Pulmonary artery endothelial cell (primary cell): Measurements from ENCODE around the gene BCR. TPM values are rescaled to one million over a fixed set of nuclear protein-coding genes. Genes with fewer than 3 reads are reported as not detected.
"Not testable (repeated sequence)": the region's sequence is repeated elsewhere in the genome, so short reads cannot be mapped to it uniquely, and the experiment has no call there.

Experiments used
- DNase-seq: peaks from one replicate; pipeline ENCODE4 v3.0.0-alpha.2; 2011; ENCODE audit warnings: low read depth, low spot score
- total RNA-seq: library from RNA; depleted of rRNA; stranded (reverse); fragments of >200 nt; gene quantifications from 2 replicates; pipeline ENCODE4 v1.2.3, GENCODE V29; 2014

BCR gene
- total RNA-seq, 1 donor from 2014 or later = 131 TPM

DNA sequence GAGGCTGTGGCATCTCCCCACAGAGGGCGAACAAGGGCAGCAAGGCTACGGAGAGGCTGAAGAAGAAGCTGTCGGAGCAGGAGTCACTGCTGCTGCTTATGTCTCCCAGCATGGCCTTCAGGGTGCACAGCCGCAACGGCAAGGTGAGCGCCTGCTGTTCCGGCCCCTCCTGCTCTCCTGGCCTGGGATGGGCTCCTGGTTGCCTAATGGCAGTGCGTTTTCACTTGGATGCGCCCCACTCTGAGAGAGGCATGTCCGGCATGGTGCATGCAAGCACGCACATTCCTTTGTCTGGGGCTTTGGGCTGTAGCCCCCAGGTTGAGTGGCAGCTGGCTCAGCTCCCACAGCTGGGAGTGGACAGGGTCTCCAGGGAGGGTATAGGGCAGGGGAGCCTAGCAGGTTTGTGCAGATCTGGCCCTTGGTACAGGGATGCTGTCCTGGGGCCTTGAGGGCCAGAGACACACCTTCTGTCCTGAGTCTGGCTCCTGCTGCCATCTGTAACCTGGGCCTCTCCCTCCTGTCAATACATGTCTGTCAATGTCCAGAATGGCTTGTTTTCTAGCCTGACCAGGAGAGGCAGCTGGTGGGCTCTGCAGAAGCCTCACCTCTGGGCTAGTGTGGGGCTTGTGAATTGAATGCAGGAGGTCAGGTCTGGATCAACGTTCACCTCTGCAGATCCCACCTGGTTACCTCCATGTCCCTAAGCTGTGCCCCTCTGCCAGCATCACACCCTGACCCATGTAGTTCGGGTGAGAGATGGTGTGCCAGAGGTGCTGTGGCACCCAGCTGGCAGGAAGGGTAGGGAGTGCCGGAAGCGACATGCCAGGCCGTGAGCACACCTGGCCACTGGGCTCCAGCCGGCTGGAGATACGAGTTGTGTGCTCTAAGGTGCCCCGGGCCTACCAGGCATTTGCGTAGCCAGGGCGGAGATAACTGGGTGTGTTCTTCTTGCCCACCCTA is 107.1 kb downstream of the BCR start:
- DNase-seq = no peak

DNA sequence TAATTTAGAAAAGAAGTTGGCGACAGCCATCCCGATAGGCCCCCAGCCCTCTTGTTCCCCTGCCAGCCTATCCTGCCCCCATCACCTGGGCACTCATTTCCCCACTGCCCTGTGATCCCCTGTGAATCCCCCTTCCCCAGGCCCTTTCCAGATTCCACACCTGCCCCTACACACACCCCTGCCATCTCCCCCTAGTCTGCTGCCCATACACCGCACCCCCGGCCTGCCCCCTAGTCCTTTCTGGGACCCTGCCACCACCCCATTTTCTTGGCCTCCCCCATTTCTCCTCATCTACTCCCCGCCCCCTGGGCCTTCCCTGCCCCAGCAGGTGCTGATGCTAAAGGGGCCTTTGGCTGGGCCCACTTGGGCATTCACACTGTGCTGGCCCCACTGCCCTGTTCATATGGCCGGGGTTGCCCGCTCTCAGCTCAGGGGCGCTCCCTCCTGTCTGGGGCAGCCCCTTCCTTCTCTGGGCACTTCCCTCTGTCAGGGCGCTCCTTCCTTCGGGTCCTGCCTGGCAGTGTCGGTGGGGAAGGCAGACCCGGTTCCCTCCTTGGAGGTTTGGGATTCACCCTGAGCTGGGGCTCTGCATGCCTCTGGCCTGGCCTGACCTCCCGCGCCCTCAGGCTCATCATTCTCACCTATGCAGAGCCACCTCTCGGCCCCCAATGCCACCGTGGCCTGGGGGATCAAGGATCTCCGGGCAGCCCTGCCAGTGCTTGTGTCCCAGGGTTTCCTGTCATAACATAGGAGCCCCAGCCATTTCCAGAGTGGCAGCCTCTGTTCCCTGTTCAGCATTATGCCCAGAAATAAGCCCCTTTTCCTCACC is 108.2 kb downstream of the BCR start:
- DNase-seq = no peak

- DNase-seq = no peak
Observed at GRCh38 chr22:23289130-23289503, 108.8 kb downstream of the BCR start.

DNA sequence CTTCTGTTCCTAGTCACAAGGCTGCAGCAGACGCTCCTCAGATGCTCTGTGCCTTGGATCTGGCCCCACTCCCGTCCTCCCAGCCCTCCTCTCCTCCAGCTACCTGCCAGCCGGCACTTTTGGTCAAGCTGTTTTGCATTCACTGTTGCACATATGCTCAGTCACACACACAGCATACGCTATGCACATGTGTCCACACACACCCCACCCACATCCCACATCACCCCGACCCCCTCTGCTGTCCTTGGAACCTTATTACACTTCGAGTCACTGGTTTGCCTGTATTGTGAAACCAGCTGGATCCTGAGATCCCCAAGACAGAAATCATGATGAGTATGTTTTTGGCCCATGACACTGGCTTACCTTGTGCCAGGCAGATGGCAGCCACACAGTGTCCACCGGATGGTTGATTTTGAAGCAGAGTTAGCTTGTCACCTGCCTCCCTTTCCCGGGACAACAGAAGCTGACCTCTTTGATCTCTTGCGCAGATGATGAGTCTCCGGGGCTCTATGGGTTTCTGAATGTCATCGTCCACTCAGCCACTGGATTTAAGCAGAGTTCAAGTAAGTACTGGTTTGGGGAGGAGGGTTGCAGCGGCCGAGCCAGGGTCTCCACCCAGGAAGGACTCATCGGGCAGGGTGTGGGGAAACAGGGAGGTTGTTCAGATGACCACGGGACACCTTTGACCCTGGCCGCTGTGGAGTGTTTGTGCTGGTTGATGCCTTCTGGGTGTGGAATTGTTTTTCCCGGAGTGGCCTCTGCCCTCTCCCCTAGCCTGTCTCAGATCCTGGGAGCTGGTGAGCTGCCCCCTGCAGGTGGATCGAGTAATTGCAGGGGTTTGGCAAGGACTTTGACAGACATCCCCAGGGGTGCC is 109.8 kb downstream of the BCR start:
- DNase-seq = no peak

DNA sequence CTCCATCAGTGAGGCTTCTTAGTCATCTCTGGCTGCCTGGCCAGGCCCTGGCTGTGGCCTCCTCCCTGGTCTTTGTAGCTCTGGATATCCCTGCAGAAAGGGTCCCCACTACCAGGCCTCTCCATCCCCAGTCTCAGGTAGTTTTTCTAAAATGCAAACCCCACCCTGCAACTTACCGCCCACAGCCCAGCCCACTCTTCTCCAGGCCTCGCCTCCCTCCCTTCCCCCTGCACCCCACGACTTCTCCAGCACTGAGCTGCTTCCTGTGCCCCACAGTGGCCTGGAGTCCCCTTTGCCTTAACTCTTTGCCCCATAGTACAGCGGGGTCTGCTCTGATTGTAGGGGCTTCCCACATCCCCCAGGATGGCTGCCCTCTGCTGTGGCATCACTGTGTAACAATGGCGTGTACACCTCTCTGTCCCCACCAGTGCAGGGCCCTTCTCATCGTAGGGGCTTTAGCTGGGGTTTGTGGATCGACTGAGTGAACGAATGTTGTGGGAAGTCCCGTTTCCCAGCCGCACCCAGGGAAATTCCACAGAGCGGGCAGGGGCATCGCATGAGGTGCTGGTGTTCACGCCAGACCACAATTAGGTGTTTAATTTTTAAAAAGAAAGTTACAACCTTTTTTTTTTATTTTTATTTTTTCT is 111.6 kb downstream of the BCR start:
- no peak for DNase-seq

DNA sequence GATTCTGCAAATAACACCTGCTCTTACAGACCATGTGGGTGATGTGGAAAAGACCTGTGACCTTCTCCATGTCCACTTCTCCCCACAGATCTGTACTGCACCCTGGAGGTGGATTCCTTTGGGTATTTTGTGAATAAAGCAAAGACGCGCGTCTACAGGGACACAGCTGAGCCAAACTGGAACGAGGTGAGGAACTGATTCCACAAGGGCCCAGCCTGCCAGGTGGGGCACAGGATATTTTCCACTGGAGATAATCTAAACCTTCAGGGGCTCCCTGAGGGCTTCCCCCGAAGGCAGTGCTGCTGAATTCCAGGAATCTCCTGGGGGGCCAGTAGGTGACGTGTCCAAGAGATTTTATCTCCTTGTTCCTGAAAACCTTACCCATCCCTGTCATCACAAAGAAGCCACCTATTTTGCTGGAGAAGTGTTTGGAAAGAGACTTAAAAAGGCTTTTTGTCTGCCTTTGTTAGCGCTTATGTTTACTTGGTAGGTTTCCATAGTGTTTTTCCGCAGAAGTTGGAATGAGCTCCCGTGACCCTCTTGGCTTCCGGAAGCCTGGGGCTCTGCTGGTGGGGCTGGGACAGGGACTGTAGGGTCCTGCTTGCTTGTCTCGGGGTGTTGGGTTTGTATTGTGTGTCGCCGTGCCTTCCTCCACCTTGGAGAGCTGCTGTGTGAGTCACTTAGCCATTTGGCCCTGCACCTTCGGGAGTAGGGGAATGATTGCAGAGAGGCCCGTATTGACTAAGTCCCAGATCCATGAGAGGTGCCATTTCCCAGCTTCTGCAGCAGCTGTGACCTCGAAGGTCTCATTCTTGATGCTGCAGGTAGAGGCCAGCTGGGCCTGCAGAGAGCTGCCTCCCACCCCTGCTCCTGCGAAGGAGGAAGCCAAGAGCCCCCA is 112.4 kb downstream of the BCR start:
- no peak for DNase-seq

DNA sequence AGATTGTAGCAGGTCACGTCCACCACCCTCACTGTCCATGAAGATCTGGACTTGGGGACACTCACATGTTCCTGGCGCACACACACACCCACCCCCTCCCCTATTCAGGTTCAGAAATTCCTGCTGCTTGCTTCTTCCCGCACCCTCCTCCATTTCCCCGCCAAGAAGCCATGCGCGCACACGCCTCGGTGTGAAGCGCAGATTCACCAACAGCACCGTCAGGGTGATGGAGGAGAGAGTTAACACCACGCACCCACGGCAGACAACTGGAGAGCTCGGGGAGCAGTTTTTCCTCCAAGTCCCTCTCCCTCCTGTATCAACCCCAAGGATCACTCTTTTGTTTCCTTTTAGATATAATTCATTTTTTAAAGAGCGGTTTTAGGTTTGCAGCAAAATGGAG is 113.4 kb downstream of the BCR start:
- no peak for DNase-seq

- DNase-seq = no peak
Observed at GRCh38 chr22:23294221-23294620, 113.9 kb downstream of the BCR start.

DNA sequence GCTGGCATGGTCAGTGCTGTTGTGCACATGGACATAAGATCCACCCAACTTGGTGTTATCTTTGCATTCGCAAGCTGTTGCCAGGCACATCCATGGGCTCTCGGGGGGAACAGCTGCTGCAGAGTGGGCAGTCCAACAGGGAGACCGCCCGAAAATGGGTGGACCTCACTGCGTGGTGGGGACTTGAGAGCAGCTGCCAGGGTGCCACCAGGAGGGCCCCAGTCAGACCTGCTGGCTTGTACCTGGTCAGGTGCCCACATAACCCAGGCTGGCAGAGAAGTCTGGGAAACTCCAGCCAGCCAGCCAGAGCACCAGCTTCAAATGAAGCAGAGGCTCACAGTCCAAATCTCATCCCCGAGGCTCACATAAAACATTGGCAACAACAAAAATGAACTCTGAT is 120.2 kb downstream of the BCR start:
- no peak for DNase-seq

- DNase-seq = no peak
Observed at GRCh38 chr22:23301591-23301990, 121.3 kb downstream of the BCR start.

DNA sequence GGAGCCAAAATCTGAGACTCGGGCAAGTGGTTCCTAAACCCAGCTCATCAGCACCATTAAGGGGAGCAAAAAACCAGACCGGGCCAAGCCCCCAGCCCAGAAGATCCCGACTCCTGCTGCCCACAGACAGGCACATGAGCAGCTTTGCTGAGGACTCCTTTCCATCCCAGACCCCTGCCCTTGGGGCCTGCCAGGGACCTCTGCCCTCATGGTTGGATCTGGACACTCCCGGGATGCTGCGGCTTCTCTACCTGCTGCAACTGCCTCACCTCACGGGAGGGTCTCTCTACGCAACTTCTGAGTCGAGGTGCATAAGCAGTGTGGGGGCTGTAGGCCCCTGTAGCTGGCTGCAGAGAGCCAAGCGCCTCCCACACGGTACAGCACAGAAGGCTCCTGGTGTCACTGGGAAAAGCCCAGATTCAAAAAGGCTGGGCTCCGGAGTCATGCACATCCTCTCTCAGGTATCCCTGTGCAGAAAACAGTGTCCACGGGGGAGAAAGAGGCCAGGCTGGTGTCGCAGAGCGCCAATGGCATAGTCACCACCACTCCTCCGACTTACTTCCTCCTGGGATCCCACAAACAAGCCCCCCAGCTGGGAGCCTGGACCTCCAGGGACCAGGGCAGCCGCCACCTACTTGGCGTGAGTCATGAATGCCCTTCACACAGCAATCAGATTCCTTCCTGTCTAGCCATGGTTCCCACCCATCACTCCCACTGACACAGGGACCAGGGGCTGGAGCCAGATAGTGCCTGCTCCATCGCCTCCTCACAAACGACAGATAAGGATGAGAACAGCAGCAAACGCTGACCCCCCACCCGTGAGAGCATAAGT is 122.1 kb downstream of the BCR start:
- no peak for DNase-seq

DNA sequence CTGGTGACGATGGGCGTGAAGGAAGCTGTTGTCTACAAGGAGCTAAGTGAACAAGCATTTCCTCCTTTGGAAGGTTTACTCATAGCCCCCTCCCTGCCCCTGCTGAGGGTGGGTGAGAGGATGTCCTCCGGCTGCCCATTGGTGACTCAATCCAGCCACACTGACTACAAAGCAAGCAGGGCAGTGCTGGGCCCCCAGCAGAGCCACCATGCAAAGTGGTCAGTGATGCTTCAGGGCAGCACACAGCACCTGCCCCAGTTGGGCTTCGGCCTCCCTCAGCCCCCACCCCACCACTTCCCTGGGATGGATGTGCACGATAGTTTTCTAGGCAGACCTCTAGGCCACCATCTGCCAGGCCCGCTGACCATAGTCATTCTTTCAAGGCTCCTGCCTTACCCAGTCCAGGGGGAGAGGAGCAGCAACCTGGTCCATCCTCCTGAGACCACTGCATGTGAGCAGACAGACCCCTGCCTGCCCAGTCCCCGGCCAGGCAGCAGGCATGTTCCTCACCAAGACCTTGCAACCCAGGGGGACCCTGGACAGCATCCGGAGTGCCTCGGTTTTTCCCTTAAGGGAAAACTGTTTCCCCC is 125.1 kb downstream of the BCR start:
- peak; percentile 78 for DNase-seq

GRCh38 chr22:23305922-23306374 is 125.6 kb downstream of the BCR start:
- peak; percentile 89 for DNase-seq

DNA sequence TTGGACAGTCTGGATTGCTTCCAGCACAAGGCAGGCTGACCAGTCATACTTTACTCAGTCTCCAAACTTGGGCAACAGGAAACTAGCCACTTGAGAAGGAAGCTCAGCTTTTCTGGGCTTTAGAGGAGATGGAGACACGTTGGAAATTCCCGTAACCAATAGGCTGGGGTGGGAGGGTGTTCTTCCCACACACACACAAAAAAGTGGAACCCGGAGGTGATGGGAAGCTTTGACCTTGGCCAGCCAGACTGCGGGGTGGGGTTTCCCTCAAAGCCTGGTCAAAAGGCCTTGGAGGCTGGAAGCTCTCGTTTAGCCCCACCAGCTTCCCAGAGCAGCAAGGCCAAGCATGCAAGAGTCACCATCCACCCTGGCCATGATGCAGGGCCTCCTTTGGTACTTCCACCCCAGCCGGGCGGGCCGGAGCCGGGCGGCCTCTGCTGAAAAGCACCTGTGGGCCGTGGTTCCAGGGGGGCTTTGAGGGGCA is 126.2 kb downstream of the BCR start:
- DNase-seq = peak; percentile 61

- no peak for DNase-seq
Observed at GRCh38 chr22:23306926-23307325, 126.6 kb downstream of the BCR start.

DNA sequence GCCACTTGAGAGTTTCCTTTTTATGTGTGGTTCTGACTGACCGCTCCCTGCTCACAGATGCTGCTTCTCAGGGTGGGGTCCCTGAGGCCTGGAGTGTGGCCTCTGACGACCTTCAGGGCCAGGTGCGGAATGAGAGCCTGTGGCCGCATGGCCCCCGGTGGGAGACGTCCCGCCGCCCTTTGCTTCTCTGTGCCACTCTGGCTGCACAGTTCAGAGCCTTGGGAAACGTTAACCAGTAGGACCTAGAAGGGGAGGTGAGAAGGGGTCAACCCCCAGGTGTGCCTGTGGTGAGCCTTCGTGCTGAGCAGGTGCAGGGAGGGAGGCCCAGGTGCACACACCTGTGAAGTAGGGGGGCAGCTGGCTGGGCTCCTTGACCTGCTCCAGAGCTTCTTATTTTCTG is 127.2 kb downstream of the BCR start:
- DNase-seq = not testable (repeated sequence)

DNA sequence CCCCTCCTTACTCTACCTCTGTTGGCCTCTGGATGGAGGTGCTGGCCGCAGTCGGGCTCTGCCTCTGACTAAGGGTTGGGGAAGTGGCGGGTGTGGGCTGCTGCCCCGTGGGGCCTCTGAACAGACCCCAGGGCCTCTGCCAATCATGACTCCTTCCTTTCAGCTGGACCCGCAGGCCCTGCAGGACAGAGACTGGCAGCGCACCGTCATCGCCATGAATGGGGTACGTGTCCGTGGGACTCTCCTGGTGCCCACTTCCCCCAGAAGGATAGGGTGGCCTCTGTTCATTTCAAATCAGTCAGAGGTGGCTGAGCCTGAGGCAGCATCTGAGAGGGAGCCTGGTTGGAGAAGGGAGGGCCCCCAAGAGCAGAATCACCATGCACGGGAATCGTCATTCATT is 129.0 kb downstream of the BCR start:
- not testable (repeated sequence) for DNase-seq

DNA sequence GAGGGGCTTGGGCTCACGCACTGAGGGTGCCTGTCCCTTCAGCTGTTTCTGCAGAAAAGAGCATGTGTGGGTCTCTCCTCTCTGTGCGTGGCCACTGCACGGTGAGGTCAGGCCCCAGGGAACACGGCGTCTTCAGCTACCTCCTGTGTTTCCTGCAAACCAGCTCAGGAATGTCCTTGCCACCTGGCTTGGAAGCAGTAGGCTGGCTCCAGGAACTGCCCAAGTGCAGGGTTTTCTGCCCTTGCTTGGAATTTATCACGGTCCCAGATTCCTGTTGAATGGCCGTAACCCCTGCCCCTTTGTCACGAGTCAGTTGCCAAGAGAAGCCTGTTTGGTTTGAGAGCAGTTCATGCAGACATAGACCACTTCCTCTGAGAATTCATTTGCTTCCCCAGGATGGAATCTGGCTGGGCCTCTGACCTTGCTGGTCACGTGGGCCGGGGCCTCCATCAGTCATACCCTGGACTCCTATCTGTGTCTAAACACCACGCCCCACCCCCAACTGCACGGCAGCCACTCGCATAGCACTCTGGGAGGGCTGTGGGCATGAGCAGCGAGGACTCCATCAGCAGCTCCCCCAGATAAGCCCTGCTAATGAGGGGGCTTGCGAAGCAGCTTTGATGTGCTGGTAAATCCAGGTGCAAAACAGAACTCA is 130.3 kb downstream of the BCR start:
- DNase-seq = peak; percentile 56
